Rectal smooth muscle tissue (tissue), 1 donor: ENCODE data around the gene CCDC192.
A peak's percentile ranks its signal among the peaks of the same experiment; 100 is the strongest.

Source experiments
- H3K27ac ChIP-seq: one replicate; pipeline ENCODE4 v1.7.0; 2013; ENCODE audit warnings: low read depth, low read length, inconsistent platforms
- H3K27me3 ChIP-seq: one replicate; pipeline ENCODE4 v1.7.0; 2013; ENCODE audit warnings: low read length; ENCODE audit not compliant: control insufficient read depth, insufficient read depth
- H3K36me3 ChIP-seq: one replicate; pipeline ENCODE4 v1.7.0; 2013; ENCODE audit warnings: low read length; ENCODE audit not compliant: control insufficient read depth, insufficient read depth
- H3K4me1 ChIP-seq: one replicate; pipeline ENCODE4 v1.7.0; 2013; ENCODE audit warnings: low read length; ENCODE audit not compliant: control insufficient read depth, insufficient read depth
- H3K4me3 ChIP-seq: one replicate; pipeline ENCODE4 v1.7.0; 2013; ENCODE audit warnings: low read length
- H3K9ac ChIP-seq: one replicate; pipeline ENCODE4 v1.7.0; 2013; ENCODE audit warnings: low read length

Gene CCDC192

DNA sequence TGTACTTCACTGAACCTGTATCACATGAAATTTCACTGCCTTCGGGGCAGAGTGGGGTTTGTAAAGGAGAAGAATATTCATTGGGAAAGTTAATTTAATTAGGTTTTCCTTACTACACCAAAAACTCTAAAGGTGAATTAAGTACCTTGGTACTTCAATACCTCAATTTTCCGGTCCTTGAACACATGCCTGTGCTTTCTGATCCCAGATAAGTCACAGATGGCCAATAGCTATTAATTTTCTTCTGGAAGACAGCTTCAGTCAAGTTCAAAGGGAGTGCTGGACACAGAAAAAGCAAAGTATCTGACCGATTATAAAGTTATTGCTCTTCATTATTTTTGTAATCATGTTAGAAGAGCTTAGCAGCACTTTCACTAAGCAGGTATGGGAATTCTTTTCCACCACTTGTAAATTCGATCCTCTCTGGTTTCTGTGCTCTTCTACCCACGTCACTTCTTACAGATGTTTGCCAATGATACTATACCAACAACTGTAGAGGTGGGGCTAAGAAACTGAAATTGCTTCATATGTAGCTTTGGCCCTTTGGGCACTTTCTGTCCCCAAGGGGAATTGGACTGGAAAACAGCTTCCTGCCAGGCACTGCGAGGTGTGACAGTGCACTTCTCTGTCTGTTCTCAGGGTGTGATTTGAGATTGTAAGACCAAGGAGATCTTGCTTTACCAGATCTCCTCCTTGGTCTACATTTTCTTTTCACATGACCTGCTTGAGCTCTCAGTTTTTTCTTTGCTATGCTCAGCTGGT lies 164.0 kb downstream of the CCDC192 start:
- Histone ChIP-seq H3K27ac (no peak overlapping the region), H3K4me3 (no peak overlapping the region), H3K4me1 (peaks cover 9% of the 10 kb centered on the region), H3K36me3 (no peaks in the 10 kb centered on the region), H3K27me3 (no peaks in the 10 kb centered on the region), H3K9ac (no peak overlapping the region)

DNA sequence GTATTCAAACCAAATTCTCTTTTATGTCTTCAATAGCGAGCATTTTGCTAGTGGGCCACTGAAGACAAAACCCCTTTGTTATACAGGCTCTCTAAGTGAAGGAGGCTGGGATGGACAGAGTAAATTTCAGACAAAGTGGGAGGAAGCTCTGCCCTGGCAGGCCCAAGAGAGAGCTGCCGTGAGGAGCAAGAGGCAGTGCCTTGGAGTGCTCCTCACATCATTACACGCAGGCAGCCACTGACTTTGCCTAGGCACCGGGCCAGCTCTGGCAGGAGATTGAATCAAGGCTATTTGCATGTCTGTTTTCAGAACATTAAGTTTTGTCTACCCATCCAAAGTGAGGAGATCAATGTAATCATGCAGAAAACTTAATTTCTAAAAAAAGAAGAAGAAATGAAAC lies 167.7 kb downstream of the CCDC192 start:
- H3K4me3 ChIP-seq: no peak overlapping the region
- no peaks in the 10 kb centered on the region for H3K36me3 ChIP-seq
- H3K9ac ChIP-seq: no peak overlapping the region
- H3K27ac ChIP-seq: peak overlapping the region; percentile 30
- no peaks in the 10 kb centered on the region for H3K27me3 ChIP-seq
- peaks cover 13% of the 10 kb centered on the region for H3K4me1 ChIP-seq

DNA sequence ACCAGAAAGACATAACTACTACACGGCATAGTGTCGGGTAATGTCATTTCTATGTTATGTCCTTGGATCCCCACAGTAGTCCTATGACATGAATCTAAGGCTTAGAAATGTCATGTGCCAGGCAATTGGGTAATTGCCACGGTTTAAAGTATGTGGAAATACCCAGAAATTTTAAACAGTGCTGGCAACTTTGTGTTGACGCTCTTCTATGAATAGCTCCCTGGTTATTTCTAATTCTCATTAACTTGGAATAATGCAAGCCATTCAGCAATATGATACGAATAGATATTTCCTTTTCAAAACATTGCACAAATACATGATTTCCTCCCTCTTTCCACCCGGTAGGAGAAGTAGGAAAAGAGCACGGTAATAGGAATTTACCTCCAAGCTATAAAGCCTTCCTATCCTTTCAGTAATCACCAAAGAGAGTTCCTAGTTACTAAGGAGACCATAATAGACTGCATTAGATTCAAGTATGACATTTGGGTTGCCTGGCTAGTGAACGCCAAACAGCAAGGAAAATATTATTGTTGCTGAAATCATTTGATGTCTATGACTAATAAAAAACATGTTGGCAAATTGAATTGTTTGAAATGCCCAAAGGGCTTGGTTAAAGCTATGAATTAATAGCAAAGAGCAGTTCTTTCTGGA lies 168.4 kb downstream of the CCDC192 start:
- Histone ChIP-seq H3K9ac (no peak overlapping the region), H3K27me3 (no peaks in the 10 kb centered on the region), H3K36me3 (no peaks in the 10 kb centered on the region), H3K27ac (no peak overlapping the region), H3K4me3 (no peak overlapping the region), H3K4me1 (peaks cover 13% of the 10 kb centered on the region)

DNA sequence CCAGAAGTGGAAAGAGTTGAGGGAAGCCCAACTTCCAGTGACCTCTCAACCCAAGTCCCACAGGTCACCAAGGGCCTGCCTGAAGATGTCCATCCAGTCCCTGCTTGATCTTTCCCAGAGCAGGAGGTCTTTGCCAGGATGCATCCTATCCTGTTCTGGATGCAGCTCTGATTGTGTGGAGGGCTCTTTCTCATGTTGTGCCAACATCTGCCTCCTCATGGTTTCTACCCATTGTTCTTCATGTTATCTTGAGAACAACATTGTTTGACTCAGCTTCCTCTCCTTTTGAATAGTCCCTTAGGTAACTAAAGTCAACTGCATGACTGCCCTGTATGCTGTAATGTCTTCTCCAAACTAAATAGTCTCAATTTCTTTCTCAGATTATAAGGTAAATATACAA lies 169.3 kb downstream of the CCDC192 start:
- Histone ChIP-seq H3K27ac (no peak overlapping the region), H3K27me3 (no peaks in the 10 kb centered on the region), H3K4me1 (peaks cover 13% of the 10 kb centered on the region), H3K36me3 (no peaks in the 10 kb centered on the region), H3K4me3 (no peak overlapping the region), H3K9ac (no peak overlapping the region)

DNA sequence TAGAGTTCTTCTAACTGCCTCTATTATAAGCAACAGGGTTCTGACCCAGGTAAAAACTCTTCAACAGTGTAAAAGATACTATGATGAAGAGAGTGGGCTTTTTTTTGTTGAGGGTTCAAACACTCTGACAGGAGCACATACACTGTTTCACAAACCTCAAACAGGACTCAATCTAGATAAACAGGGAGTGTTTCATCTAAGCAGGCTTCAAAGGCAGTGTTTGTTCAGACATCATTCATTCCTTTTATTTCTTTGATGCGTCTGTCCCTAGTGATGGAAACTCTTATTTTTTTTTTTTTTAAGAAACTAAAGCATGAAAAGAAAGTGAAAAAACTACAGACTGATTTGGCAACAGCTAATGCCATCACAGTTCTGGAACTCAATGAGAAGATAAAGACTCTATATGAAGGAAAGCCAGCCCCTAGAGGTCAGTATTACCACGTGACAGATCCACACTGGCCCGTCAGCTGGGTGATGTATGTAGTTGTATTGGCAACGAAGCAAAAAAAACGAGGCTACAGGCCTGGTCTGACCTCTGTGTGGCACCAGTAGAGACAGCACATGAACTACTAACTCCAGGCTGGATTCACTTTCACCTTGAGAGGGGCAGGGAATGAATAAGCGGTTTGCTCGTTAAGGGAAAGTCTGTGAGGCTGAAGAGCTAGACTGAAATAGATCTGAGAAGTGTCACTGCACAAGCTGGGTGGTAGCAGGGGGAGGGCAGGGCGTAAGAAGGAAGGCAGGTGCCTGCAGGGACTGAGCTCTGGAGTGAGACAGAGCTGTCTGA lies 172.2 kb downstream of the CCDC192 start:
- Histone ChIP-seq H3K4me1 (peaks cover 11% of the 10 kb centered on the region), H3K9ac (no peak overlapping the region), H3K27ac (peak overlapping the region; percentile 48), H3K27me3 (no peaks in the 10 kb centered on the region), H3K36me3 (no peaks in the 10 kb centered on the region), H3K4me3 (peak overlapping the region; percentile 28)

DNA sequence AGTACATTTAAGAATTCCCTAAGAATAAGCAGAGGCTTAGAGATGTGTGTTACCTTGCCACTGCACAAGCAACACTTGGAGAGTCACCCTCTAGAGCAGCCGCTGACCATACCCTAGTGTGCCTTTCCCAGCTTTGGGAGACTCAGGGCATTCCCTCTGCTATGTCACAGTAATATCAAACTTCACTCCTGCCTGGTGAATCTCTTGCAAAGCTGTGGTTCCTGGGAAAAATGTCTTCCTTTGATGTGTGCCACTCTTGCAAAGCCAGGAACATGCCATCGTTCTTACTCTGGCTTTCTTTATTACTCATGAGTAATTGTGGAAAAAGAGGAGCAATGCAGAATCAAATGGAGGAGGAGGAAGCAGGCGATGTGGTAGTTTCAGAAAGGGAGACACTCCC lies 173.2 kb downstream of the CCDC192 start:
- no peak overlapping the region for H3K4me3 ChIP-seq
- no peaks in the 10 kb centered on the region for H3K27me3 ChIP-seq
- H3K27ac ChIP-seq: no peak overlapping the region
- H3K36me3 ChIP-seq: no peaks in the 10 kb centered on the region
- no peak overlapping the region for H3K9ac ChIP-seq
- peaks cover 6% of the 10 kb centered on the region for H3K4me1 ChIP-seq

DNA sequence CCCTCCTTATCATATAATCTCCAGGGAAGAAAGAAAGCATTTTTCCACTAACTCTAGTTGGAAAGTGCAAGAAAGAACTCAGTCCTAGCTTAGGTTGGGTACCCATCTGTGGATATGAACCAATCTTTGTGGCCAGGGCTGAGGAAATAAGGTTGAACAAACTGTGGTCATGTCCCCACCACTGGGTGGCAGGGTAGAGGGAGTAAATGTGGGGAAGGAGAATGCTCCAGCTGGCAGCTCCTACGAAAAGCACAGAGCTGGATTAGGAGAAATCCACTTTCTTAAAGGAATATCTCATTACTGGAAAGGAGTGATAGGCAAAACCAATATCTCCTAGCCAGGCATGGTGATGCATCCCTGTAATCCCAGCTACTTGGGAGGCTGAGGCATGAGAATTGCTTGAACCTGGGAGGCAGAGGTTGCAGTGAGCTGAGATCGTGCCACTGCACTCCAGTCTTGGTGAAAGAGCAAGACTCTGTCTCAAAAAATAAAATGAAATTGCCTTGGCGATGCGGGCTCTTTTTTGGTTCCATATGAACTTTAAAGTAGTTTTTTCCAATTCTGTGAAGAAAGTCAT lies 175.1 kb downstream of the CCDC192 start:
- H3K36me3 ChIP-seq: no peaks in the 10 kb centered on the region
- H3K27ac ChIP-seq: no peak overlapping the region
- no peaks in the 10 kb centered on the region for H3K27me3 ChIP-seq
- no peak overlapping the region for H3K9ac ChIP-seq
- H3K4me3 ChIP-seq: no peak overlapping the region
- peaks cover 4% of the 10 kb centered on the region for H3K4me1 ChIP-seq

DNA sequence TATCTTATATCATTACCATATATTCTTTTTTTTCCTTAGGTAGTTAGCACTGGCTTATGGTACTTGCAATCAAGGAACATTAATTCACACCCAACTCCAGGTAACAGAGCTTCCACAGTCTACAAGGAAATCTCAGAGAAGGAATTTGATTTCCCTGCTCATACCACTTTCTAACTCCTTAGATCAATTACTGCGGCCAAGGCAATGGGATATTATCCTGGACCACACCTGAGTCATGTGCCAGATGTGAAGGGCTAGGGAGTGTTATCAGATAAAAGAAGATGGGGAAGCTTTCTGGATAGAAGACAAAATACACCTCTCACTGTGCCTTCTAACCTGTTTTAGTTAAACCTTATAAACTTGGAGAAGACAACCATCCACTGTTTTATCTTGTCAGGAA lies 181.2 kb downstream of the CCDC192 start:
- Histone ChIP-seq H3K36me3 (no peaks in the 10 kb centered on the region), H3K9ac (no peak overlapping the region), H3K27ac (no peak overlapping the region), H3K4me3 (no peak overlapping the region), H3K4me1 (no peaks in the 10 kb centered on the region), H3K27me3 (no peaks in the 10 kb centered on the region)

DNA sequence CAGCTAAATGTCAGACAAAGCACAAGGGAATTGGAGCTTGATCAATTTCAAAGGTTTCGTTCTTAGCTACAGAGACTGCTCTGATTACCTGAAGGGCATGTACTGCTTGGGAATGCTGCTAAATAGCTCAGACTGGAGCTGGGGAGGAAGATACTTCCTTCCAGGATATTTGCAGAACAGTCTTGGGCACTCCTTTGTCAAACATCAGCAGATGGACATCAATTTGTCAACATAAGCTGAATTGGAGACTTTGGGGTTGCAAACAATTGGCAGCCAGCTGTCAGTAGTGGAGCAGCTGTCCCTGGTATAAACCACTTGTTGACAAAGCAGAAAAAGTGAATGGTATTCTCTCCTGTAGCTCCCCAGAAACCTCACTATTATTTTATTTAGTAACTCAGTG lies 182.0 kb downstream of the CCDC192 start:
- H3K4me1 ChIP-seq: no peaks in the 10 kb centered on the region
- H3K4me3 ChIP-seq: no peak overlapping the region
- H3K27me3 ChIP-seq: no peaks in the 10 kb centered on the region
- no peak overlapping the region for H3K27ac ChIP-seq
- H3K9ac ChIP-seq: no peak overlapping the region
- no peaks in the 10 kb centered on the region for H3K36me3 ChIP-seq

DNA sequence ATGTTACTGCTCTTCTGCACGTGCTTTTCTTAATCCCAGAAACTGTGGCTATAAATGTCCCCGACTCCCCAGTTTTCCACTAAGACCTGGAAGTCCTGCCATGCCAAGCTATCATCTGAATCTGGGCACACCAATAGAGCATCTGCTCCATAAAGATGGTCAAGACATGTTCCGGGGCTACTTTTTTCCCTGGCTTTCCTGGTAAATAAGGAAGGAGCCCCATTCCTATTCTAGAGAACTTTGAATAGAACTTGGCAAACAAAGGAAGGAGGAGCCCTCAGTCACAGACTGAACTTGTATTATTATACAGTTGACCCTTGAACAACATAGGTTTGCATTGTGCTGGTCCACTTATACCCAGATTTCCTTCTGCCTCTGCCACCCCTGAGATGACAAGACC lies 182.9 kb downstream of the CCDC192 start:
- no peak overlapping the region for H3K4me3 ChIP-seq
- no peaks in the 10 kb centered on the region for H3K4me1 ChIP-seq
- H3K27me3 ChIP-seq: no peaks in the 10 kb centered on the region
- no peak overlapping the region for H3K9ac ChIP-seq
- H3K27ac ChIP-seq: no peak overlapping the region
- H3K36me3 ChIP-seq: no peaks in the 10 kb centered on the region

DNA sequence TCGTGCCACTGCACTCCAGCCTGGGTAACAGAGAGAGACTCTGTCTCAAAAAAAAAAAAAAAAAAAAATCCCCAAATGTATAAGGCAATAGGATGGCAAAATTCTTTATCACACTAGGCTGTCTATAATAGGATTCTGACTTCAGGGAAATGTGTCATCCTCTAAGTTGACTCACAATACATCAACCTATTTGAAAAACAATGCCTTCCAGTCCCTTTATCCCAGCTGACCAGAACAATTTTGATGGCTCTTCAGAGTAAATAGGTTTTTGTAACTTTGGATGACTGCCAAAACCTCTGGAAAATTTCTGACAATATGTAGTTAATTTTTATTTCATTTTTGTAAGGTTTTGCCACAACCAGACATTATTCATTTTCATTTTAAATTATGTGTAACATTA lies 184.1 kb downstream of the CCDC192 start:
- no peaks in the 10 kb centered on the region for H3K4me1 ChIP-seq
- no peaks in the 10 kb centered on the region for H3K36me3 ChIP-seq
- H3K27ac ChIP-seq: no peak overlapping the region
- no peaks in the 10 kb centered on the region for H3K27me3 ChIP-seq
- no peak overlapping the region for H3K9ac ChIP-seq
- H3K4me3 ChIP-seq: no peak overlapping the region

DNA sequence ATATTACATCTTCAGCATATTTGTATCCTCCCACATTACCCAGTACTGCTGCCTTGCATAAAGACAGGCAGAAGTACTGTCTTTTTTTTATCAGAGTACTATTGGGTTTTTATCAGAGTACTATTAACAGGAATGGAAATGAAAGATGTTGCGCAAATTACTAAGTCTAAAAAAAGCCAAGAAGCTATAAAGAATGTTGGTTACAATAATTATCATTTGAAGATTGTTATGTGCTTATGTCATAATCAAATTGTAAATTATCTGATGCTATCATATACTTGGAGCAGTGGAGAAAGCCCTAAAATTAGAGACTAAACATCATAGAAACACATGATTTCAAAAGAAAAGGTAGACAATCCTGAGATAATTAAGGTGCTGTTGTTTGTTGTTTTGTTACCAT lies 188.8 kb downstream of the CCDC192 start:
- H3K36me3 ChIP-seq: no peaks in the 10 kb centered on the region
- H3K4me3 ChIP-seq: no peak overlapping the region
- no peaks in the 10 kb centered on the region for H3K4me1 ChIP-seq
- H3K27me3 ChIP-seq: no peaks in the 10 kb centered on the region
- no peak overlapping the region for H3K27ac ChIP-seq
- no peak overlapping the region for H3K9ac ChIP-seq
